ENCODE data around the gene TMEM234.

The TMEM234 gene

DNA sequence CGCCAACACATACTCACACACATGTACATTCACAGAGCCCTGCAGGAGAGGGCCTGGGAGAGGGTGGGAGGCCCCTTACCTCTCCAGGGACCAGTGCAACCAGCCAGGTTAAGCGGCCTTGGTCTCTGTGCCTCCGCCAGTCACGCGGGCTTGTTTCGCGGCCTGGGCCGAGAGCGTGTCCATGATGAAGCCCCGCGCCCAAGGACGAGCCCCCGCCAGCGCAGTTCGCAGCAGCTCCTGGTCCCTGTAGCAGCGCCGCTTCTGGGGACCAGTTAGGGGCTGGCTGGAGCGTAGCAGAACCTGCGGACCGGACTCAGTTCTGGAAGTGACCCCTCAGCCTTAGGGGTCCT, 17.6 kb upstream of the TMEM234 start:
- no peak for DNase-seq (ENCODE audit: low read depth)

DNA sequence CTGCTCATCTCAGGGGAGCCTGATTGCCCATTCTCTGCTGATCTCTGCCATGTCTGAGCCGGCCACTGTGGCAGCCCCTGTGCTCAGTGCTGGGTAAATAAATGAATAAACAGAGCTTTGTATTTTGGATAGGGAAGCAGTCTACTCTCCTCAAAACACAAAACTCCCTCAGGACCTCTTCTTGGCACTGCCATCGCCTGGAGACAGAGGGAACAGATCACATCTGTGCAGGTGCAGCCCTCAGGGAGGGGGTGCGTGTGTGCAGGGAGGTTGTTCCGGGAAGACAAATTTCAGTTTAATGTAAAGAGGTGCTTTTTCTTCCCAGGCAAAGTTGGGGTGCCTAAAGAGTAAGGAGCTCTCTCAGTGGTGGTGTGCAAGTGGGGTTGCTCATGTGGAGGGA, 17.2 kb upstream of the TMEM234 start:
- DNase-seq (ENCODE audit: low read depth), result no peak

DNA sequence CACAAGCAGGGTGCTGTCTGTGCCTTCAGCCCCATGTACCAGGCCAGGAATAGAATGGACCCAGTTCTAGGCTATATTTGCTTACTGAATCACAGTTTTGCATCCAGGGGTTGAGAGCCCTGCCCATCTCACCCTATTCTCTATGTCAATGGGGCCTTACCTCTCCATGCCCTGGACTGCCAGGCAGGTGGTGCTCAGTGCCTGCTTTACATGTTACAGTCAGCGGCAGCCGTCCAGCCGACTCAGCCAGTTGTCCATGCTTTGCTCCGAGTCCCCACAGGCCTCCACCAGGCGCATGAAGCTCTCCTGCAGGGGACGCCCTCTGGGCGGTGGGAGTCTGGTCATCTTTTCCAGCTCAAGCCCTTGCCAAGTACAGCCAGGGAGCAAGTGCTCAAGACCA, 12.6 kb upstream of the TMEM234 start:
- DNase-seq (ENCODE audit: low read depth), result no peak

- DNase-seq (ENCODE audit: low read depth), result no peak
These were observed 10.6 kb upstream of the TMEM234 start for GRCh38 chr1:32232558-32233304.

- no peak for DNase-seq (ENCODE audit: low read depth)
These were observed 9.8 kb upstream of the TMEM234 start for GRCh38 chr1:32231843-32232432.

- peak; percentile 26 for DNase-seq (ENCODE audit: low read depth)
These were observed 6.6 kb upstream of the TMEM234 start for GRCh38 chr1:32228771-32229170.

DNA sequence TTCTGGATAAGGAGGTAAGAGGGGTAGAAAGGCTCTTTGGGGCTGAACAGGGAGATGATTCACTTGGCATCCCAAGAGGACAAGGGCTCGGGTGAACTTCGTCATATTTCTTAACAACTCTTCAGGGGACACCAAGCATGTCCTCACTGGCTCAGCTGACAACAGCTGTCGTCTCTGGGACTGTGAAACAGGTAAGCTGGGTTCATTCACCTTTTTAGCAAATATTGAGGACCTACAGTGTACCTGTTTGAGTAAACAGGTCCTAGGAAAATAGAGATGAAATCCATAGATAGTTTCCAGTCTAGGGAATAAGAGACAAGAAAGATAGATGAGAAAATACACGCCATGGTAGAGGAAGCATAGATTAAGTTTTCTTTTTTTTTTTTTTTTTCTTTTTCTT, 2.1 kb upstream of the TMEM234 start:
- DNase-seq (ENCODE audit: low read depth), result no peak

DNA sequence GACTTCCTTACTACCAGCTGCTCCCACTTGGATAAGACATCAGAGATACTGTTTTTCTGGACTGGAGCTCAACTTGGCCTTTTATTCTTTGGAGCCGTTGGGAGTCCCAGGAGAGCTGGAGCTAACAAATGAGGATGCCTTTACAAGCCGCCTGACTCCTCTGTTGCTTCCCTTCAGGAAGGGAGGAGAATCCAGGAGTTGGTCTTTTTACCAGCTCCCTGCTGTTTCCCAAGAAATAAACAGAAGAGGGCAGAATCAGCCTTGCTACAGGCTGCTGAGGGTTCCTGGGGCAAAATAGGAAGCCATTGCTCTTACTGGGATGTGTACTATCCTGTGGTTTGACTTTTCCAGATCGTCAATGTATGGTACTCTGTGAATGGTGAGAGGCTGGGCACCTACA, 1.5 kb upstream of the TMEM234 start:
- DNase-seq (ENCODE audit: low read depth), result no peak

- no peak for DNase-seq (ENCODE audit: low read depth)
These were observed 573 bp downstream of the TMEM234 start for GRCh38 chr1:32221581-32221979.

GRCh38 chr1:32220746-32221580, 1.2 kb downstream of the TMEM234 start:
- no peak for DNase-seq (ENCODE audit: low read depth)

GRCh38 chr1:32219022-32219421, 3.1 kb downstream of the TMEM234 start:
- no peak for DNase-seq (ENCODE audit: low read depth)

GRCh38 chr1:32216566-32216965, 5.6 kb downstream of the TMEM234 start:
- no peak for DNase-seq (ENCODE audit: low read depth)

GRCh38 chr1:32215629-32216480, 6.3 kb downstream of the TMEM234 start:
- peak; percentile 78 for DNase-seq (ENCODE audit: low read depth)

GRCh38 chr1:32208891-32209328, 13.2 kb downstream of the TMEM234 start, which contains the start of gene DCDC2B:
Gene DCDC2B (plus strand): TSS chr1:32209089. CDS start chr1:32209094, 5 bp downstream.
- DNase-seq (ENCODE audit: low read depth), result peak; percentile 50

- DNase-seq (ENCODE audit: low read depth), result no peak
These were observed 13.7 kb downstream of the TMEM234 start for GRCh38 chr1:32208469-32208868.

DNA sequence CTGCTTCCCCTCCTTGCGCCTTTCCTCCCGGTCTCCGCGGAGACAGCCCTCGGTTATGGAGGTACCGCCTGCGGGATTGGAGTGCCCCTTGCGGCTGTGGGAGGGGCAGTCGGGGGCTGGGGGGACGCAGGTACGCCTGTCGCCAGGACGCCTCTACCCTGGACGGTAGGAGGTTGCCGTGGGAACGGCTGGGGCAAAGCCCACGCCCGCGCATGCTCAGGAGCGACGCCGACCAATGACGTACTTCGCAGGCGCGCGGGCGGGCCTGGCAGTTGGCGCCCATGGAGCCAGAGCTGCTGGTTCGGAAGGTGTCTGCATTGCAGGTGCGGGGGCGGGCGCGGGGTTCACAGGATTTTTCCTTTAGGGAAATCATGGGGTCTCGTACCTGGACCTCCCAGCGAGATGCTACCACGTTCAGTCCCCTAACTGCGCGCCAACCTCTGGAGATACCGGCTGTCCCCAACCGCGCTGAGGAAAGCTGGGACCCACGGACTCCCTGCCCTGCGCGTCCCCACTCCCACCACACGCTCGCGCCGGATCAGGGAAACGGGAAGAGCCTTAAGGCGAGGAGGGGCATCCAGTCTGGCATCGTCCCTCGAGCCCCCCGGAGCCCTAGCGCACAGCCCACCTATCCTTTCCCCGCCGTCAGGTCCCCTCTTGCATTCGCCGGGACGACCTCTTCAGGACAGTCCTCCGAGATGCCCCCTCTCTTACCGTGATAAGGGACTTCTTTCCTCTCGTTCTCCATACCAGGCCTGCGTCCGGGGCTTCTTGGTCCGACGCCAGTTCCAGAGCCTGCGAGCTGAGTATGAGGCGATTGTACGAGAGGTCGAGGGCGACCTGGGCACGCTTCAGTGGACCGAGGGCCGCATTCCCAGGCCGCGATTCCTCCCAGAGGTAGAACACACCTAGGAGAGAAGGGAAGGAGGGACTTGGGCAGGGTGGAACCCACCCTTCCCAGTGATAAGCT, 16.5 kb downstream of the TMEM234 start, which contains the start of gene IQCC:
Gene IQCC (plus strand): TSS at position 271 of the 970 bp plus-strand sequence. CDS start 11 bp downstream, at position 282.
- peak; percentile 80 for DNase-seq (ENCODE audit: low read depth)

DNA sequence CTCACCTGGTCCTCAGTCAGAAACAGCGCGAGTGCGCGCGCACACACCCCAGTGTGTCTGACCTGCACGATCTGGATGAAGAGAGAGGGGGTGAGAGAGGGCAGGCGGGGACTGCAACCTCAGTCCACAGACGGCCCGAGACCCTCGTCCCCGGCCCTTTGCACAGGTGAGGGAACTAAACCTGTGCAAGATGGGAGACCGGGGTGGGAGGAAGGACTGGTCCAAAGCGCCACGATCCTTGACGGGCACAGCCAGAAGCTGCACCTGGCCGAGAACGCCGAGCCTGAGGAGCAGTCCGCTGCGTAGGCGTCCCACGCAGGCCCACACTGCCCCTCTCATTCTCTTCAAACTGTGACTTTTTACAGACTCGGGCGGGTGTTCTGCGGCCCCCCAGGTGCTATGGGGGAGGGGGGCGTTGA, 17.2 kb downstream of the TMEM234 start:
- no peak for DNase-seq (ENCODE audit: low read depth)

- DNase-seq (ENCODE audit: low read depth), result peak; percentile 72
These were observed 20.9 kb downstream of the TMEM234 start for GRCh38 chr1:32201011-32201855.

DNA sequence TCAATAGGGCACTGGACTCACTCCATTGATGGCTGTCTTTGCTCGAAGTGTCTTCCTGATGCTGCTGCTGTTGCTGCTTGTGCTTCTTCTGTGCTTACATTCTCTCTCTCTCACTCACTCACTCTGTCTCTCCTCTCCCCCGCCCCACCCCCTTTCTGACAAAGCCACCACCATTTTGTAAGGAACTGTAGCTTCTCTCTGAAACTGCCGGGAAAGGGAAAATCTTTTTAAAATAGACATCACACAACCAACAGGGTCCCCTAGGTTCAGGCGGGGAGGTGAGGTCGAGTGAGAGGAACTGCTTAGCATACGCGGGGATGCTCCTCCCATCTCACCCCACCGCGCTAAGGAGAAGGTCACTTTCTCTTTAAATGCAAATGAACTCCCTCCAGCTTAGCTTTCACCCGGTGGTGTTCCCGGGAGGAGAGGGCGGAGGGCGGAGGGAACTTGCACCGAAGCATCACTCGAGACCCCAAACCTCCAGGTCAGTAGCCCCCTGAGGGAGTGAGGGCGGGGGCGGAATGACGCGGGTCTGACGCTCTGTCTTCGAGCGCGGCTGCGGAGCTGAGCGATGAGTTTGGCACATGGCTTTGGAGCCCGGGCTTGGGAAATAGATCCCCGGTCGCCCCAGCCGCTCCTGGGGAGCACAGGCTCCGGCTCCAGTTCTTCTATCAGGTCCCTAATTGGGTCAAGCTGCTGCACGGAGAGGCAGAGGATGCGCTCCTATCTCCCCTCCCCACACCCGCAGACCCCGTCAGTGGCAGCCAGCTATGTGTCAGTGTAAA, 21.7 kb downstream of the TMEM234 start, which contains the start of gene CCDC28B:
Gene CCDC28B (plus strand): TSS at position 370 of the 785 bp plus-strand sequence. CDS start 1,341 bp downstream, outside the sequence.
- peak; percentile 82 for DNase-seq (ENCODE audit: low read depth)

All from EH (cell line).